NCI-H187 treated with DMSO at 0.1 percent for 48 hours (cell line): Measurements from ENCODE around the gene WDFY3.

Source experiments
- DNase-seq: peaks from one replicate; lab custom pipeline; 2025; lab: John Stamatoyannopoulos, UW

The WDFY3 gene

GRCh38 chr4:84952776-84953175, 13.7 kb downstream of the WDFY3 start:
- DNase-seq: no peak

DNA sequence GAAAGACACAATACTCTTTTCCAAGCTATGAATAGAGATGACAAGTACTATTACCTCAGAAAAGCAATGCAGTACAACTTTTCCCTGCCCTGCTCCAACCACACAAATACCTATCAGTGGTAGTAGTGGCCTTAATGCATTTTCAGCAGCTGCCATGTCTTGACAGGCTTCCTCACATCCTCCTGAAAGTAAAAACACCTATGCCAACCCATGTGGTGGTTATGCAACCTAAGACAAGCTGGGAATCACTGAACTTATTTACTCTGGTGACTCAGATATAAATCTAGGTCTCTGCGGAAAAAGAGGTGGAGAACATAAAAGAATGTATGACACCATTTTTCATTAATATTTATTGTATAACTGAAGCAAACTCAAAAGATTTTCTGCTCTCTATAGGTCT, 14.5 kb downstream of the WDFY3 start:
- DNase-seq: no peak

DNA sequence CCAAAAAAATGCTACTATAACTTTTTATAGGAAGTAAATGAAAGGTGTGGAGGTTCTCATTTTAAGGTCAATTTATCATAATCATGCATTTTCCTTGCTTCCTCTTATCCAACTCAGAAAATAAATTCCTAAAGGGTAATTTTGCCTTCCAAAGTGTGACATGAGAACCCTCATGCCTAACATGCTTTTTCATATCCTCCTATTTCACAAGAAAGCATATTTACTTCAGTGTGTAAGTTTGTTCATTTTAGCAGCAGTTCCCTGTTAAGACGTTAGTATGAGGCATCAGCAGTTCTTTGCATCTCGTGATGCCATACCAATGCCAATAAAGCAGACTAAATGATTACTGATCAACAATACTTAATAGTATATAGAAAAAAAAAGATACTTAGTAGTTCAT, 18.4 kb downstream of the WDFY3 start:
- DNase-seq: no peak

- no peak for DNase-seq
These were observed 21.5 kb downstream of the WDFY3 start for GRCh38 chr4:84944947-84945346.

DNA sequence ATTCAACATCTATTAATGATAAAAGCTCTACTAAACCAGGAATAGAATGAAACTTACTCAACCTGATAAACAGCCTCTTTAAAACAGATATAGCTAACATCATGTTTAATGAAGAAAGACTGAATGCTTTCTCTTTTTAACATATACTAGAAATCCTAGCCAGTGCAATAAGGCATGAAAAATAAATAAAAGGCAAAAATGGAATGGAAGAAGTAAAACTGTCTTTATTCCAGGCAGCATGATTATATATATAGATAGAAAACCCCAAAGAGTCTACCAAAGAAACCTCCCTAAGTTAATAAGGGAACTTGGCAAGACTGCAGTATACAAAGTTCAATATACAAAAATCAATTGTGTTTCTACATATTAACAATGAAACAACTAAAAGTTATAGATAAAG, 25.5 kb downstream of the WDFY3 start:
- no peak for DNase-seq

DNA sequence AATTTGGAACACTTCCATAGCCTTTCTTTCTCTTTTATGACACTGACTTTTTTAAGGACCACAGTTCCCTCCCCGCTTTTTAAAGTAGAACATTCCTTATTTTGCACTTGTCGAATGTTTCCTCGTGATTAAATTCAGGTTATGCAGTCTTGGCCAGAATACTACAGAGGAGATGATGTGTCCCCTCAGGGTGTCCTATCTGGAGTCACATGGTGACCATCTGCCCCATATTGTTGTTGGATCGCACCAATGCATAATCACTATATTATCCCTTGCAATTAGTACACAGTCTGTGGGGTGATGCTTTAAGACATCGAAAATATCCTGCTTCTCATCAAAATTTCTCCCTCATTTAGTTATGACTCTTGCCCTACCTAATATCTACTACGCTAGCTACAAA, 27.4 kb downstream of the WDFY3 start:
- DNase-seq: no peak

- no peak for DNase-seq
These were observed 28.2 kb downstream of the WDFY3 start for GRCh38 chr4:84938316-84938715.

GRCh38 chr4:84937381-84937977, 29.0 kb downstream of the WDFY3 start:
- DNase-seq: no peak

GRCh38 chr4:84936123-84936522, 30.4 kb downstream of the WDFY3 start:
- no peak for DNase-seq

GRCh38 chr4:84932462-84932861, 34.0 kb downstream of the WDFY3 start:
- no peak for DNase-seq

GRCh38 chr4:84931961-84932360, 34.5 kb downstream of the WDFY3 start:
- no peak for DNase-seq

DNA sequence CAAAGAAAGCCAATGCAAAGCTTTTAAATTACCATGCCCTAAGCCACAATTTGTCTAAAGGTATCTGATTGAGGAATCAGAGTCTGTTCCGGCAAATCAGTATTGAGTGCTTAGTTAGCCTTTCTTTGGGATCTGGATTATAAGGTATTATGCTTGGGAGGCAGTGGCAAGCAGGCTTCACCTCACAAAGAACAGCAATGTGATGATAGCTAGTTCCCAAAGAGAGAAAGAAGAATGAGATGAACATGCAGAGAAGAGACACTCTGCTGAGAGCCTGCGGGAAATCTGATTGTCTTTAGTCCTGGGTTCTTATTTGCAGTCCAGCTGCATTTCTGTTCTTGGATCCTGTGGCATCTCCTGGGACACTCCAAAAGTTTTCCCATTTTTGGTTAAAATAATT, 35.2 kb downstream of the WDFY3 start:
- no peak for DNase-seq

- DNase-seq: no peak
These were observed 38.4 kb downstream of the WDFY3 start for GRCh38 chr4:84928089-84928488.

DNA sequence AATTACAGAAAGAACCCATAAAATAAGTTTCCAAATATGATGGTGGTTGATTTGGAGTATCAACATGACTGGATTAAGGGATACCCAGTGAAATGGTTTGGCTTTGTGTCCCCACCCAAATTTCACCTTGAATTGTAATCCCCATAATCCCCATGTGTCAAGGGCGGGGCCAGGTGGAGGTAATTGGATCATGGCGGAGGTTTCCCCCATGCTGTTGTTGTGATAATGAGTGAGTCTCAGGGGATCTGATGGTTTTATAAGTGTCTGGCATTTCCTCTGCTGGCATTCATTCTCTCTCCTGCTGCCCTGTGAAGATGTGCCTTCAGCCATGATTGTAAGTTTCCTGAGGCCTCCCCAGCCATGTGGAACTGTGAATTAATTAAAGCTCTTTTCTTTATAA, 39.1 kb downstream of the WDFY3 start:
- DNase-seq: no peak

- DNase-seq: no peak
These were observed 40.9 kb downstream of the WDFY3 start for GRCh38 chr4:84925558-84925957.

GRCh38 chr4:84924434-84924833, 42.1 kb downstream of the WDFY3 start:
- no peak for DNase-seq

DNA sequence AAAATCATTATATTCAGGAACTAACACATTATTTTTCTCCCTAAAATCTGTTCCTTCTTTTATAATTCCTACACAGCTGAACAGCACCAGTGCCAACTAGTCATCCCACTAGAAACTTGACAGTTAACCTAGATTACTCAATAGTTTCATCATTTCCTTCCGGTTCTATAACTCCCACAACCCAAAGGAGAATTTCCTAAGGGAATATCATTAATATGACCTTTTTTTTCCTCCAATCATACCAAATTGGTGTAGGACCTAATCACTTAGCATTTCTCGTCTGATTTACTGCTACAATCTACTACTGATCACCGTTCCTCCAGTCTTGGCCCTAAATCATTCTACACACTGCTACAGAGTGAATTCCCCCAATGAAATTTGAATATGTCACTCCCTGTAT, 45.9 kb downstream of the WDFY3 start:
- DNase-seq: no peak

GRCh38 chr4:84917869-84918600, 48.5 kb downstream of the WDFY3 start:
- no peak for DNase-seq

- DNase-seq: no peak
These were observed 49.2 kb downstream of the WDFY3 start for GRCh38 chr4:84917086-84917821.

DNA sequence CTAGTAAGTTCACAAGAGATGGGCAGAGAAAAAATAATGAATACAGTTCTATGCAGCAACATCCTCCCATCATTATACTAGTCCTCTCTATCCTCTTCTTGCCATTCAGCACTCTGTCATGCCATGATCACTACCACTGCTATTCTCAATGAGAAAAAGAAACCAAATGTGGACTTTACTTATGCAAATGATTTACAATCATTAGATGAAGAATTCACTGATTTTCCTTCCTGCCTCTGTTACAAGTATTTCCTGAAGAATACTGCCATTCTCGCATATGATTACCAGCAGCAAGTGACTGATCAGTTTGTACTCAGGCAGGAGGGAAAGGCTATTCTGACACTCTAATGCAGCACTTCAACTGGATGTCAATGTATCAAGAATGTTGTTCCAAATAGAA, 50.3 kb downstream of the WDFY3 start:
- no peak for DNase-seq

DNA sequence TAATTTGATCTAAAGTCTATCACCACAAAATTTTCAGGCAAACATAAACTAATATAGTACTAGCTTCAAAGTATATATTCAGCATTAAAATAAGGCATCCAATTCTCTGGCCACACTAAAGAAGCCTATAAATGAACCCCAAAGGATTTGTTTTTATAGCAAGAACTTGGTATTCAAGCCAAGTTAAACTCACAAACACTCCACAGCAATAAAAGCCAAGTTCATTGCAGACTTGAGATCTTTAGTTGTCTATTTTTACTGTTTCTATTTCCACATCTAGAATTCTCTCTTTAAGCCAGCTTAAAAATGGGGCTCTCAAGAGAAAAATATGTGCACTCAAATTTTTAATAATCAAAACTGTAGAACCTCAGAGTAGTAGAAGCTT, 51.1 kb downstream of the WDFY3 start:
- DNase-seq: no peak

DNA sequence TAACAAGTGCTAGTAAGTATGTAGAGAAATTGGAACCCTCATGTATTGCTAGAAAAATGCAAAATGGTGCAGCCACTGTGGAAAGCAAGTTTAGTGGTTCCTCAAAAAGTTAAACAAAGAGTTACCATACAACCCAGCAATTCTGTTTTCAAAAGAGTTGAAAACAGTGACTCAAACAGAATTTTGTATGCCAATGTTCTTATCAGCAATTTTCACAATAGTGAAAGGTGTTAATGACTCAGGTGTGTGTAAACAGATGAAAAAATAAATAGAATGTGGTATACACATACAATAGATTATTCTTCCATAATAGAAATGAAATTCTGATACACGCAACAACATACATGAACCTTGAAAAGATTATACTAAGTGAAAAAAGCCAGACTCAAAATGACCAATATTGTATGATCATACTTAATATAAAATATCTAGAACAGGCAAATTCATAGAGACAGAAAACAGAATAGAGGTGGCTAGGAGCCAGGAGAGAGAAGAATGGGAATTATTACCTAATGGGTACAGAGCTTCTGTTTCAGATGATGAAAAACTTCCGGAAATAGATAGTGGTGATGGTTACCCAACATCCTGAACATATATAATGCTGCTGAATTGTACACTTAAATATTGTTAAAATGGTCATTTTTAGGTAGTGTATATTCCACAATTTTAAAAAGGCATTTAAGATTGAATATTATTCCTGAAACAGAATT, 51.6 kb downstream of the WDFY3 start:
- no peak for DNase-seq

DNA sequence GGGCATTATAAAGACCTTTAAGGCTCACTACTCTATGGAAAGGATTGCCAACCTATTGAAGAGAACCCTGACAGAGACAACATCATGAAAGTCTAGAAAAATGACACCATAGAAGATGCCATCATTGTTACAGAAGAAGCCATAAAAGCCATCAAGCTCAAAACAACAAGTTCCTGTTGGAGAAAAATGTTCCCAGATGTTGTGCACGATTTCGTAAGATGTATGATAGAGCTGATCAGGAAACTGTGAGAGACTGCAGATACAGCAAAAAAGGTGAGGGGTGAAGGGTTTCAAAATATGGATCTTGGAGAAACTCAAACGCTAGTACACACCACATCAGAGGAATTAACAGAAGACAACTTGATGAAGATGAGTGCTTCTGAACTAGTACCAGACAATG, 53.3 kb downstream of the WDFY3 start:
- no peak for DNase-seq
